Measurements from ENCODE around the gene ROR2. TPM values are rescaled to one million over a fixed set of nuclear protein-coding genes. Genes with fewer than 3 reads are reported as not detected.

The ROR2 gene
- polyA plus RNA-seq, 3 donors, result 0.67 to 3.7 (median 2.8) TPM

GRCh38 chr9:91817493-91818224 lies 132.4 kb downstream of the ROR2 start:
- H3K27ac ChIP-seq (ENCODE audit: low read depth, low read length), result no peak overlapping the region
- 25 to 35% (median 27%) methylated on average over 20 of the region's 20 CpGs for WGBS, 3 donors

DNA sequence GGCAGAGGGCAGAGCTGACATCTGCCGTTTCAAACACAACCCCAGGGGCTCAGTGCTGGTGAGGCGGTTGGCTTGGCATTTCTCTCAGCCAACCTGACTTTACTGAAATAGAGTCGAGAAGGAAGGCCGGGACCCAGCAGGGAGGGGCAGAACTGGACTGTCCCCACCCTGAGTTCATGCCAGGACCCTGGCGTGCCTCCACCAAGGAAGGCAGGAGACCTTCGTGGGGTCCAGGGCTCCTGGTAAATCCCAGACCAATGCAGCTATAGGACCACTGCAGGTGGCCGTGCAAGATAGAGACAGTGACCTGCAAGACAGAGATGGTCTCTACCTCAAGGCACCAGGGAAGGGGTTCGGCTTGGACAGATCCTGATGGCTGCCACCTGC lies 132.9 kb downstream of the ROR2 start:
- H3K27ac ChIP-seq (ENCODE audit: low read depth, low read length), result no peak overlapping the region

DNA sequence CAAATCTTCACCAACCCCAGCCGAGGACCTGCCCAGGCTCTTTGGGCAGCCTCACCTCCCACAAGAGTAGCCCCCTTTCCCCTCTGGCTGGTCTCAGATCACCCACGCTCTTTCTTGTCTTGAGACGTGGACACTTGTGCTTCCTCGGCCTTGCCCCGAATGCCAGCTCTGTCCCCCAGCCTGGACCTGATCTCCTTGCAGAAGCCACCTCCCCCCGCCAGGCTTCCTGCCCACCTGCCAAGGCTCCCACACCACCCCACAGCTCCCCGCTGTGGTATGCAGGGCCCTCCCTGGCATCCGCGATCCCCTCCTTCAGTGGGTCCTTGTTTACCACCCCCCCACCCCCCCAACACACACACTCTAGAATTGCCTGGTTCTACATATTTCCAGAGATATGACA lies 133.7 kb downstream of the ROR2 start:
- 91 to 98% (median 95%) methylated on average over 9 of the region's 9 CpGs for WGBS, 3 donors
- no peak overlapping the region for H3K27ac ChIP-seq (ENCODE audit: low read depth, low read length)

More for the DNA sequence above, 132.9 kb downstream of the ROR2 start:
- 71 to 92% (median 81%) methylated on average over 8 of the region's 8 CpGs for WGBS, 3 donors

DNA sequence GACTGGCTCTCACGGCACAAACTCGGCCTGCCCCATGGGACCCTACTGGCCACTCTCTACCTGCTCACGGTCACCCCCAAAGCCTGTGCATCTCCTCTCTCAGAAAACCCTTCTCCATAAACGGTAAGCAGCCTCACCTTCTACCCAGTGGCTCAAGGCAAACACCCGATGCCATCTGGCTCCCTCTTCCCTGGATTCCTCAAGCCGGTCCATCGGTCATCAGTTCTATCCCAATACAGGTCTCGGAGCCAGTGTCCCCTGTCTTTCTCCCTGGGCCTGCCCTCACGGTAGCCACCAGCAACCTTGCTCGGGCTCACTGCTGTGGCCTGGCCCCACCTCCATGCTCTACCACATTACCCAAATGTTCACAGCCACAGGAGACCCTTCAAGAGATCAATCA lies 134.1 kb downstream of the ROR2 start:
- no peak overlapping the region for H3K27ac ChIP-seq (ENCODE audit: low read depth, low read length)
- WGBS, 3 donors, result 94 to 97% (median 95%) methylated on average over 10 of the region's 10 CpGs

DNA sequence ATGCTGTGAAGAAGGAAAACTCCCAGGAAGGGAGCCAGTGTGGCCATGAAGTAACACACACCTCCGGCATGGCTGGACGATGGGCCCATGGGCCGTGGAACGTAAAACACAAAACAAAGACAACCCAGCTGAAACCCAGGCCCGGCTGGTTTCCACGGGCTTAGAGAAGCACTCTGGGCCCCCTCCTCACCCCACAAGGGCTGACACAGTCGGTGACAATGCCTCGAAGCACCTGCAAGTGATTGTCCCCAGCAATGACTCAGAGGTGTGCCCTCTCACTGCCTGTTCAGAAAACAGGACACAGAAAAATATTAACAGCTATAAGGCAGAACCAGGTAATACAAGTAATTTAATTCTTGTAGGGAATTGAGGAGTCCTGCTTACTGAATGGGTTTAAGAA lies 135.3 kb downstream of the ROR2 start:
- 82 to 88% (median 87%) methylated on average over 8 of the region's 8 CpGs for WGBS, 3 donors
- H3K27ac ChIP-seq (ENCODE audit: low read depth, low read length), result no peak overlapping the region

DNA sequence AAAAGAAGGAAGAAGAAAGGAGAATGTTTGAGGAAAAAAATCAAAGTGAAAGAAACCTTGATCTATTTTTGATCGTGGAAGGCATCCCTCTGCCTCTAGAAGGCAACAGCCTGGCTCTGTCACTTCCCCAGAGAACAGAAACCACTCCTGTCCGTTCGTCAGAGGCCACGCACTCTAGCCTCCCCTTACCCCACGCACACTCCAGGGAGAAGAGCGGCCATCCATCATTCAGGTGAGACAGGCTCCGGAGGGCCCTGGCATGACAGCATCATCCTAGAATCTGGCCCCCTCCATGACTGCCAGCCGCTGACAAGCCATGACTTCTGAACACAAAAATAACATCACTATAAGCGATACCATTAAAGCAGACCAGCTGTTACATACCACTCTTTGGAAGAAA lies 135.8 kb downstream of the ROR2 start:
- no peak overlapping the region for H3K27ac ChIP-seq (ENCODE audit: low read depth, low read length)
- 70 to 84% (median 72%) methylated on average over 9 of the region's 9 CpGs for WGBS, 3 donors

GRCh38 chr9:91813176-91813795 lies 136.7 kb downstream of the ROR2 start:
- 87 to 91% (median 88%) methylated on average over 11 of the region's 11 CpGs for WGBS, 3 donors
- no peak overlapping the region for H3K27ac ChIP-seq (ENCODE audit: low read depth, low read length)

GRCh38 chr9:91812191-91812590 lies 137.8 kb downstream of the ROR2 start:
- WGBS, 3 donors, result 86 to 91% (median 90%) methylated on average over 14 of the region's 14 CpGs
- no peak overlapping the region for H3K27ac ChIP-seq (ENCODE audit: low read depth, low read length)

DNA sequence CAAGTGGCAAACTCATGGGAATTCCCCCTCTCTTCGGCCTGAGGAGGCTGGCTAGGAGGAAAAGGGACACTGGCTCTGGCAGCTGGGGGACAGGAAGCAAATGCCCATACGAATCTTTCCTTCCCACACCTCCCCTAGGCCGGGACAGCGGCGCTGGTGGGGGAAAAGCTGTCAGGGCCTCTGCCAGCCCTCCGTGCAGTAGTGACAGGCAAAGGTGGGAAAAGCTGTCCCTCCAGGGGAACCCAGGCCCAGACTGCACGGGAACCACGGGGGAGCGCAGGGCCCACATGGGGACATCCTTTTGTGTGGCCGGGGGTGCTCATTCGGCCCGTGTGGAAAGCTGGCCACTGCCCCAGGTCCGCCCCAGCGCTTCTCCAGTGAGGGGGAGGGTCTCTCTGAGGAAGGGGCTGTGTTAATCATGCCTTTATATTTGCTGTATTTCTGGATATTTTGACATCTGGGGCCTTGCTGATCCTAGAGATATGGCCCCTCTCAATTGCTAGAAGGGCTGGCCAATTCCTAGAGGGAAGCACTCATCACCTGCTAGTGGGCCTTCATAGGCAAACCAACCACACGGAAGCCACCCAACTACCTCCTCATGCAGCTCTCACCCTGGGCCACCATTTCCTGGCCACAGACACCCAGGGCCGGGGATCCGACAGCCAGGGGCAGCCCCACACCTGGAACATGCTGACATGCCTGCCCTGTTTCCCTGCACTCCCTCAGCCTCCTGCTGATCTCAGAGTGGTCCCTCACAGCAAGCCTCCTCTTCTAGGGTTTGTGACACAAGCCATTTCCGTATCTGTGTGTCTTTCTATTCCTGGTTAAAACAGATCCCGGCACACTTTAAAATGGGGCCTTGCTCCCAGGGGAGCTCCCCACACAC lies 138.8 kb downstream of the ROR2 start:
- WGBS, 3 donors, result 78 to 86% (median 79%) methylated on average over 19 of the region's 19 CpGs
- no peak overlapping the region for H3K27ac ChIP-seq (ENCODE audit: low read depth, low read length)

- 69 to 96% (median 95%) methylated on average over 26 of the region's 26 CpGs for WGBS, 3 donors
- no peak overlapping the region for H3K27ac ChIP-seq (ENCODE audit: low read depth, low read length)
Observed at GRCh38 chr9:91810286-91810905, 139.6 kb downstream of the ROR2 start.

GRCh38 chr9:91809581-91810285 lies 140.3 kb downstream of the ROR2 start:
- 89 to 93% (median 92%) methylated on average over 24 of the region's 24 CpGs for WGBS, 3 donors
- no peak overlapping the region for H3K27ac ChIP-seq (ENCODE audit: low read depth, low read length)

- 88 to 94% (median 92%) methylated on average over 8 of the region's 8 CpGs for WGBS, 3 donors
- no peak overlapping the region for H3K27ac ChIP-seq (ENCODE audit: low read depth, low read length)
Observed at GRCh38 chr9:91807643-91808246, 142.3 kb downstream of the ROR2 start.

GRCh38 chr9:91805031-91805430 lies 145.0 kb downstream of the ROR2 start:
- 78 to 91% (median 85%) methylated on average over 5 of the region's 5 CpGs for WGBS, 3 donors
- H3K27ac ChIP-seq (ENCODE audit: low read depth, low read length), result no peak overlapping the region

- H3K27ac ChIP-seq (ENCODE audit: low read depth, low read length), result no peak overlapping the region
- WGBS, 3 donors, result 79 to 88% (median 82%) methylated on average over 13 of the region's 13 CpGs
Observed at GRCh38 chr9:91803970-91804752, 145.9 kb downstream of the ROR2 start.

GRCh38 chr9:91803151-91803940 lies 146.7 kb downstream of the ROR2 start:
- 59 to 80% (median 61%) methylated on average over 8 of the region's 8 CpGs for WGBS, 3 donors
- no peak overlapping the region for H3K27ac ChIP-seq (ENCODE audit: low read depth, low read length)

DNA sequence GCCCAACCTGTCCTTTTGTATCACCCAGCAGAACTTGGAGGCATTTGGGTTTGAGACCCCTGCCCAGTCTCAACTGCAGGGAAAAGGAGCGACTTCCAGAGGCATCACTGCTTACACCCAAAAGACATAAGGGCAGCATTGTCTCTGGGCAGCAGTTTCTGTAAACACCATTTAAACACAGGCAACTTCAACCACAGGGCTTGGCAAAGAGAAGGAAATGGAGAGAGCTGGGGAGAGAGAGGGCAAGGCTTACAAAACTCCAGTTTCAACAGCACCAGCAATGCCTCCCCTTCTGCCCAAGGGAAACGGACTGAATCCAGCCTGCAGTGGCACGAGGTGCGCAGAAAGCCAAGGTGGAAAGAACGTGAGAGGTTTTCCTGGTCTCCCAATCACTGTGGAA lies 147.6 kb downstream of the ROR2 start:
- WGBS, 3 donors, result 61 to 95% (median 65%) methylated on average over 5 of the region's 5 CpGs
- no peak overlapping the region for H3K27ac ChIP-seq (ENCODE audit: low read depth, low read length)

Measured in adipose tissue (tissue), 3 donors.